Pons (tissue), 1 donor: ENCODE data around the gene TECTB.

ENCODE experiments used
- DNase-seq: peaks from one replicate; pipeline ENCODE4 v3.0.0-alpha.2; 2016; ENCODE audit warnings: low spot score

Gene TECTB

GRCh38 chr10:112347709-112348671 lies 64.8 kb downstream of the TECTB start:
- no peak for DNase-seq

DNA sequence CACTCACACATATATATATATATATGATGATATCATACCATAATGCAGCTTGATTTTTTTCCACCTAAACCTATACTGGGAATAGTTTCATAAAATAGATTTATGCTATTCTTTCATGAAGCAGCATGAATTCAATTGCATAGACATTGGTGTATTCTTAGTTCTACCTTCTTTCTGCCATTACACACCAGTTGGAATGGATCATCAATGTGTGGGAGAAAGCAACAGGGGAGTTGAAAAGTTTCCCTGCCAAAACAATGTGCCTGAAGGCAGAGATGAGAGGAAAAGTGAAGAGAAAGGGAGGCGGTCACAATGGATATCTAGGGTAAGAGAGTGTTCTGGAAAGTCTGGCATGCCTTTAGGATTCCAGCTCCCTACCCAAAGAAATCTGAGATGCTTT lies 65.6 kb downstream of the TECTB start:
- no peak for DNase-seq

DNA sequence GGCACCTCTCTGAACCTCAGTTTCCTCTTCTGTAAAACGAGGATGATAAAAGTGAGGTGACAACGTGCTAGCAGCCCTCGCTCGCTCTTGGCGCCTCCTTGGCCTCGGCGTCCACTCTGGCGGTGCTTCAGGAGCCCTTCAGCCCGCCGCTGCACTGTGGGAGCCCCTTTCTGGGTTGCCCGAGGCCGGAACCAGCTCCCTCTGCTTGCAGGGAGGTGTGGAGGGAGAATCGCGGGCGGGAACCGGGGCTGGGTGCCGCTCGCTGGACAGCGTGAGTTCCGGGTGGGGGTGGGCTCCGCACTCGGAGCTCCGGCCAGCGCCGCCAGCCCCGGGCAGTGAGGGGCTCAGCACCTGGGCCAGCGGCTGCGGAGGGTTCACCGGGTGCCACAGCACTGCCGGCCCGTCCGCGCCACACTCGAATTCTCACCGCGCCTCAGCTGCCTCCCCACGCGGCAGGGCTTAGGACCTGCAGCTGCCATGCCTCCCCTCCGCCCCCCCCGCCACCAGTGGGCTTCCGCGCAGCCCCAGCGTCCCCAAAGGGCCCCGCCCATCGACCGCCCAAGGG lies 66.4 kb downstream of the TECTB start:
- no peak for DNase-seq

GRCh38 chr10:112351146-112351545 lies 67.9 kb downstream of the TECTB start:
- DNase-seq, result no peak

GRCh38 chr10:112352044-112352443 lies 68.8 kb downstream of the TECTB start:
- DNase-seq, result no peak

GRCh38 chr10:112353046-112353445 lies 69.8 kb downstream of the TECTB start:
- no peak for DNase-seq
